ENCODE measurements around the gene EOLA2.
"Not testable (repeated sequence)": the region's sequence is repeated elsewhere in the genome, so short reads cannot be mapped to it uniquely, and the experiment has no call there.

Gene EOLA2

GRCh38 chrX:149932150-149932549 lies 6.1 kb downstream of the EOLA2 start:
- not testable (repeated sequence) for DNase-seq

GRCh38 chrX:149931355-149931754 lies 6.9 kb downstream of the EOLA2 start:
- DNase-seq: not testable (repeated sequence)

DNA sequence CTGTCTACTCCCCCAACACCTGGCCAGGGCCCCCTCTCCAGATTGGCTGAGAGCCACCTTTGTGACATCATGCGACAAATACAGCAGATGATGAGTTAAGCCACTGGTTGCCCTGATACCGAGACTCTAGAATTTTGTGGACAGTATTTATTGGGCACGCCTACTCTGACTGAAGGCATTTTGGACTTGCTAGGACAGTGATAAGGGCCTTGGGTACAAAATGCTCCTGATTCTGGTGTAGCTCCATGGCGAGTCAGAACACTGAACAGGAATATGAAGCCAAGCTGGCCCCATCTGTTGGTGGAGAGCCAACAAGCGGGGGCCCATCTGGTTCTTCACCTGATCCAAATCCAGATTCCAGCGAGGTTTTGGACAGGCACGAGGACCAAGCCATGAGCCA lies 8.9 kb downstream of the EOLA2 start, which contains the start of gene HSFX4:
TSS of gene HSFX4 (plus strand) at position 174 of the 400 bp plus-strand sequence. CDS start at position 246, 72 bp downstream.
- DNase-seq: not testable (repeated sequence)

DNA sequence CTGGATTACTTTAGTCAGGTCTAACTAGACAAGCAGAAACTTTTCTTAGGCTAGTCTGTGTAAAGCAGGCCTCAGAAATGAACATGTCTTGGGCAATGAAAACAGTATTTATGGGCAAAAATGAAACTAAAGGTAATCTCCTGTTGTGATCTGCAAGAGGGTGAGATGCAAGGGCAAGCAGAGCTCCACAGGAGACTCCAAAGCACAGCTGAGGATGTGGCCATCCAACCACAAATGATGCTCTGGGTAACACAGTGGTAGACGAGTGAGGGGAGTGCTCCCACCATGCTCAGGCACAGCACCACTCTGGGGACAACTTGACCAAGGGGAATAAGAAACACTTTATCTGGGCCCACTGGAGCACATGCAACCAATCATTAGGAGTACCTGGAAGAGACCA lies 9.7 kb downstream of the EOLA2 start:
- DNase-seq: not testable (repeated sequence)

DNA sequence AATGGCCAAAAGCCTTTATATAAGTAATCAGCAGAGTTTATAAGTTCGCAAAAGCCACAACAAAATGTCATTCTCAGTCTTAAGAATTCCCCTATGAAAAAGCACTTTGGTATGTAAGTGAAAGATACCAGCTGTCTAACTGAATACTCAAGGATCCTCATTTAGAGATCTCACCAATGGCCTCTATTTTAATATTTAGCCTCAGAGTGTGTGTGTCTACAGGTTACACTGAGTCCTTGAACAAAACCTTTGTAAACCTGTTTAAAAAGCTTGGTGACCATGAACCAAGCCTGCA lies 10.4 kb downstream of the EOLA2 start:
- DNase-seq: not testable (repeated sequence)

- DNase-seq: not testable (repeated sequence)
Measured at GRCh38 chrX:149927245-149927963, 10.9 kb downstream of the EOLA2 start.

DNA sequence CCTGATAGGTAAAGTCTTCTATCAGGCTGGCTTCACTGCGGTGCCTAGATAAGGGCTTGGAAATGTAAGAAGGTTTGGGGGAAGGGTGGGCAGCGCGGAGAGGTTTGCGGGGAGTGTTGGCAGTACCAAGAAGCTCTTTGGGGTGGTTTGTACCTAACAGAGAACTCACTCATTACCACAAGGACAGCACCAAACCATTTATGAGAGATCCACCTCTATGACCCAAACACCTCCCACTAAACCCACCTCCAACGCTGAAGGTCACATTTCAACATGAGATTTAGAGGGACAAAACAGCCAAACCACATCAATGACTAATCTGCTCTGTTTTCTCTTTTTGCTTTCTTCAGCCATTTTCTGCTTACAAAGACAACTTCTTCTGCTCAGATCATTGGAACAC lies 13.9 kb downstream of the EOLA2 start:
- not testable (repeated sequence) for DNase-seq

- not testable (repeated sequence) for DNase-seq
Measured at GRCh38 chrX:149923836-149924235, 14.5 kb downstream of the EOLA2 start.

DNA sequence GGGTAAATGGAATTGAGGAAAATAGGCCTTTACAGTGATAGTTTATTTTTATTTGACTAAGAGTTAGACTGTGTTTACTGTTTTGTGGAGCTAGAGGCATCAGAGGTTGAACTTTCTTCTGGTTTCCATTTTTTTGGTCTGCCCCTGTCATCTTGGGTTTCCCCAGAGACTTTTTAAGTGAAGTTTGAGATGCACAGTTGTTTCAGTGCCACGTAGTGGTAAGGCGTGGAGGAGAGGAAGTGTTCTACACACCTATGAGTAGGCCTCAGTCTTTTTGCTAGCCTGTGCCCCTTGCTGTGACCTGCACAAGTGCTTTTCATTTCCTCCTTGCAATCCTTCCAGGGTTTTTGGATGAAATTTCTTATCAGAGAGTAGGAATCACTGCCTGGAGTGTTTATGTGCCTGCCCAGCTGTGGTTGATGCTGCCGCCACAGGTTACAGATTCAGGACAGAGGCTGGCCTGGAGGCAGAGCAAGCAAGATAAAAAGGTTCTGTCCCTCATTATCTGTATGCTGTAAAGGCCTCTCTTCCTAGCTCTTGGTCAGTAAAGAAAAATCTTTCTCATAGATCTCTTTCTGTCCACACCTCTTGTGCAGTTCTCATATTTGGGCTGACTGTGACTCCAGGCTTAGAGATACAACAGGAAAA lies 21.4 kb downstream of the EOLA2 start:
- DNase-seq: no peak

- no peak for DNase-seq
Measured at GRCh38 chrX:149910178-149910695, 28.1 kb downstream of the EOLA2 start.

DNA sequence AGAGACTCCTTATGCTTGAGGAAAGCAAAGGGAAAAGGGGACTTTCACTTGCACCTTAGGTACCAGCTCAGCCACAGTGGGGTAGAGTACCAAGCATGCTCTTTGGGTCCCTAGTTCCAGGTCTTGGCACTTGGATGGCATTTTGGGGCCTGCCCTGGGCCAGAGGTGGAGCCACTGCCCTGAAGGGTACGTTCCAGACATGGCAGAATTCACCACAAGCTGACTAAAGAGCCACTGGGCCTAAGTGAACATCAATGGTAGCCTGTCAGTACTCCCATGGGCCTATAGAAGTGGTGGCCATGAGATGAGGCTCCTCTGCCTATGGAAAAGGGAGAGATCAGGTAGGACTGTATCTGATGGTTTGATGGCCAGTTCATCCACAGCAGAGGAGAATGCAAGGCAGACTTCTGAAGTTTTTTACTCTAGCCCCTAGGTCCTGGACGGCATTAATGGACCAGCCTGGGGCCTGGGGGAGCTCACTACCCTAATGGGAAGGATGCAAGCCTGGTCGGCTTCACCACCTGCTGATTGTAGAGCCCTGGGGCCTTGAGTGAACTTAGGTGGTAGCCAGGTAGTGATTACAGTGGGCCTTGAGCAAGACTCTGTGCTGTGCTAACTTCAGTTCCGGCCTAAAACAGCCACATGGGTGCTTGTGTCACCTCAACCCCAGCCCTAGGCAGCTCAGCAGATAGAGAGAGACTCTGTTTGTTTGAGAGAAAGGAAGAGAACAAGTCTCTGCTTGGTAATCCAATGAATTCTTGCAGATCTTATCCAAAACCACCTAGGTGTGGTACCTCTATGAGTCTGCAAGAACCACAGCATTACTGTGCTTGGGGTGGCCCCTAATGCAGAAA lies 28.7 kb downstream of the EOLA2 start:
- DNase-seq: no peak

DNA sequence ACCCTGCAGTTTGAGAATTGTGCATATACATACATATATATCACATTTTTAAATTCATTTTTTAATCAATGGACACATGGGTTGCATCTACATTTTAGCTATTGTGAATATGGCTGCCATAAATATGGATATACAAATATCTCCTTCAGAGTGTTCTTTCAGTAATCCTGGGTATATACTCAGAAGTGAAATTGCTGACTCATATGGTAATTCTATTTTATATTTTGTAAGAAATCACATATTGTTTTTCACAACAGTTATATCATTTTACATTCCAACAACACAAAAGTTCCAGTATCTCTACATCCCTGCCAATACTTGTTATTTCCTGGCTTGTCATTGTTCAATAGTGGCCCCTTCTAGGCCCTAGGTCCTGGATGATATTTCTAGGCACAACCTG lies 29.6 kb downstream of the EOLA2 start:
- no peak for DNase-seq

DNA sequence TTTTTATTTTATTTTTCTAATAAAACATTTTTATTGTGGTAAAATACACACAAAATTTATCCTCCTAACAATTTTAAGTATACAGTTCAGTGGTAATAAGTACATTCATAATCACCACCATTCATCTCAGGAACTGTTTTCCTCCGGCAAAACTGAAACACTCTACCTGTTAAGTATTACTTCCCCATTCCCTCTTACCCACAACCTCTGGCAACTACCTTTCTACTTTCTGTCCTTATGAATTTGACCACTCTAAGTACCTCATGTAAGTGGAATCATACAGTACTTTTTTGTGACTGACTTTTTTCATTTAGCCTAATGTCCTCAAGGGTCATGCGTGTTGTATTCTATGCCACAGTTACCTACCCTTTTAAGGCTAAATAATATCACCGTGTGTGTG lies 30.0 kb downstream of the EOLA2 start:
- DNase-seq: no peak

DNA sequence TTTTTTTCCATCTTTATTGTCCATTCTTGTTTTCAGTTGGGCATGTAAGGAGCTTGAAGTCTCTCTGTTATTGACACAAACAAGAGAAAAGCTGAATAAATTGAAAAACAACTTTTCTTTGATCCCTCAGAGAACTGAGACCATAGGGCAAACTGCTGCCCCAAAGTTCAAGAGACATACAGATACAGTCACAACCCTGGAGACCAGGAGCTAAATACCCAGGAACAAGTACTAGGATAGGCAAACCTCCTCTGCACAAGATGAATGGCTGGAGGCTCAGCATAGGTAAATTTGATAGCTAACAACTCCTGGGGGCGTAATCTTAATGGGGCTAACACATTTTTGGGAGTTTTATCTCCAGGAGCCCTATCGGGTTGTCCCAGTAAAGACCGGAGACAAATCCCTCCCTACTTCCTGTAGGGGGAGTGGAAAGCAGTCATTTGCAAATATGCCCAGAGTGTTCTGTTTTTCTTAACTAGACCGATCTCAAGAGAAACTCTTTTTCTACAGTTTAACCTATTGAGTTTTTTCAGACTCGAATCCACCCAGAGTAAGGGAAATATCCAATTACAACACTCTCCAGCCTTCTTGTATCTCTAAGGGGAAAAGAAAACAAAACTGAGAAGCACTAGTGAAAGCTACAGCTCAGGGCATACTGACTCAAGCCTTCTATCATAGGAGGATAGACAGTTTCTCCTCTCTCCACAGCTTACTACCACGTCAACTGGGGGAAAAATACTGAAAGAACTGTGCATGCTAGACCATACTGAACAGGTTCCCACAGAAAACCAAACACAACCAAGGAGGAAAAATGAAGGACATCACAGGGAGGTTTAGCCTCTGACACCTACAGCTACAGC lies 34.2 kb downstream of the EOLA2 start:
- DNase-seq: no peak

DNA sequence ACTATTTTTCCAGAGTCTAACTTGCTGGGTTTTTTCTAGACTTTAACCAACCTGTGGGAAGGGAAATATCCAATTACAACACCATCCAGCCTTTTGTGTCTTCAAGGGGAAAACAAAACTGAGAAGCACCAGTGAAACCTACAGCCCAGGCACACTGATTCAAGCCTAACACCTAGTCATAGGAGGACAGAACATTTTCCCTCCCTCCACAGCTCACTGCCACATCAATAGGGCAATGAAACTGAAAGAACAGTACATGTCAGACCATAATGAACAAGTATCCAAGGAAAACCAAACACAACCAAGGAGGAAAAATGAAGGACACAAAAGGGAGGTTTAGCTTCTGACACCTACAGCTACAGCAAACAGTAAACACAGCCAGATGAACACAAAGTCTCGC lies 39.7 kb downstream of the EOLA2 start:
- DNase-seq: no peak

DNA sequence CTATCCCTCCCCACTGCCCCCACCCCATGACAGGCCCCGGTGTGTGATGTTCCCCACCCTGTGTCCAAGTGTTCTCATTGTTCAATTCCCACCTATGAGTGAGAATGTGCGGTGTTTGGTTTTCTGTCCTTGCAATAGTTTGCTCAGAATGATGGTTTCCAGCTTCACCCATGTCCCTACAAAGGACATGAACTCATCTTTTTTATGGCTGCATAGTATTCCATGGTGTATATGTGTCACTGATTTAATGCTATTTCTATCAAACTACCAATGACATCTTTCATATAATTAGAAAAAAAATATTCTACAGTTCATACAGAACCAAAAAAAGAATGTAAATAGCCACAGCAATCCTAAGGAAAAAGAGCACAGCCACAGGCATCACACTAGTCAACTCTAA lies 47.5 kb downstream of the EOLA2 start:
- DNase-seq: not testable (repeated sequence)

Measured in stimulated activated naive CD4-positive, alpha-beta T cell treated with Interleukin-2 at 50 U/mL for 16 hours (primary cell).